Stimulated activated naive B cell treated with anti-CD40 and anti-IgM and Interleukin-4, amounts not matched to agents 10 μg/mL and 1 μg/mL and 100 μg/mL, for 72 hours (primary cell): Measurements from ENCODE around the gene BRINP1.
A peak's percentile ranks its signal among the peaks of the same experiment; 100 is the strongest.

ENCODE experiments used
- ATAC-seq, 2 donors: fragments of 150-1000 bp; cut with Tn5 transposase; replicated peaks; 2 replicates each; pipeline ENCODE4 v1.10.0; 2021; ENCODE audit warnings: moderate library complexity in 1 of 2
- DNase-seq: peaks from one replicate; pipeline ENCODE4 v3.0.0; 2021
- H3K27ac Mint-ChIP-seq: one replicate; pipeline ENCODE4 v1.8.0; 2022; ENCODE audit warnings: mild to moderate bottlenecking, mixed read lengths
- H3K27me3 Mint-ChIP-seq, 2 donors: one replicate each; pipeline ENCODE4 v1.8.0; 2022; ENCODE audit warnings: mixed read lengths in 2 of 2
- H3K36me3 Mint-ChIP-seq, 2 donors: one replicate each; pipeline ENCODE4 v1.8.0; 2022; ENCODE audit warnings: mixed read lengths in 2 of 2, mild to moderate bottlenecking in 1 of 2
- H3K4me1 Mint-ChIP-seq, 2 donors: one replicate each; pipeline ENCODE4 v1.8.0; 2022; ENCODE audit warnings: mixed read lengths in 2 of 2, mild to moderate bottlenecking in 1 of 2
- H3K4me3 Mint-ChIP-seq, 2 donors: one replicate each; pipeline ENCODE4 v1.8.0; 2022; ENCODE audit warnings: mild to moderate bottlenecking in 2 of 2, mixed read lengths in 2 of 2, moderate library complexity in 1 of 2
- H3K9me3 Mint-ChIP-seq, 2 donors: one replicate each; pipeline ENCODE4 v1.8.0; 2022; ENCODE audit warnings: mixed read lengths in 2 of 2, mild to moderate bottlenecking in 1 of 2

Gene BRINP1

GRCh38 chr9:119313846-119314245 is 55.4 kb downstream of the BRINP1 start:
- H3K9me3 Mint-ChIP-seq: no peaks in the 10 kb centered on the region
- no peak overlapping the region for H3K4me3 Mint-ChIP-seq
- H3K27ac Mint-ChIP-seq: no peak overlapping the region
- no peaks in the 10 kb centered on the region for H3K4me1 Mint-ChIP-seq
- ATAC-seq: no peak
- no peak for DNase-seq
- no peaks in the 10 kb centered on the region for H3K36me3 Mint-ChIP-seq
- no peaks in the 10 kb centered on the region for H3K27me3 Mint-ChIP-seq

- Mint-ChIP-seq H3K4me3 (no peak overlapping the region), H3K27me3 (no peaks in the 10 kb centered on the region), H3K36me3 (no peaks in the 10 kb centered on the region), H3K27ac (no peak overlapping the region), H3K9me3 (no peaks in the 10 kb centered on the region), H3K4me1 (no peaks in the 10 kb centered on the region)
- ATAC-seq: no peak
- DNase-seq: no peak
Observed at GRCh38 chr9:119310741-119311140, 58.5 kb downstream of the BRINP1 start.

- H3K27ac Mint-ChIP-seq: no peak overlapping the region
- H3K36me3 Mint-ChIP-seq: no peaks in the 10 kb centered on the region
- H3K9me3 Mint-ChIP-seq: no peaks in the 10 kb centered on the region
- H3K4me3 Mint-ChIP-seq: no peak overlapping the region
- no peak for DNase-seq
- ATAC-seq: no peak
- H3K27me3 Mint-ChIP-seq: no peaks in the 10 kb centered on the region
- no peaks in the 10 kb centered on the region for H3K4me1 Mint-ChIP-seq
Observed at GRCh38 chr9:119307471-119307870, 61.8 kb downstream of the BRINP1 start.

- ATAC-seq (no peak), DNase-seq (no peak)
- Mint-ChIP-seq H3K4me3 (no peak overlapping the region), H3K9me3 (peaks cover 0 to 2% of the 10 kb centered on the region in 2 donors), H3K36me3 (no peaks in the 10 kb centered on the region), H3K27ac (no peak overlapping the region), H3K27me3 (no peaks in the 10 kb centered on the region), H3K4me1 (no peaks in the 10 kb centered on the region)
Observed at GRCh38 chr9:119304555-119304954, 64.7 kb downstream of the BRINP1 start.

GRCh38 chr9:119302988-119303698 is 66.1 kb downstream of the BRINP1 start:
- ATAC-seq (no peak), DNase-seq (no peak)
- Mint-ChIP-seq H3K36me3 (no peaks in the 10 kb centered on the region), H3K4me1 (peaks cover 2 to 6% of the 10 kb centered on the region in 2 donors), H3K27ac (no peak overlapping the region), H3K9me3 (peaks cover 4 to 5% of the 10 kb centered on the region in 2 donors), H3K4me3 (no peak overlapping the region), H3K27me3 (no peaks in the 10 kb centered on the region)

- H3K27ac Mint-ChIP-seq: no peak overlapping the region
- ATAC-seq: no peak
Observed at GRCh38 chr9:119298076-119298853, 71.0 kb downstream of the BRINP1 start.

GRCh38 chr9:119291554-119291953 is 77.7 kb downstream of the BRINP1 start:
- no peaks in the 10 kb centered on the region for H3K4me1 Mint-ChIP-seq
- no peaks in the 10 kb centered on the region for H3K9me3 Mint-ChIP-seq
- H3K4me3 Mint-ChIP-seq: no peak overlapping the region

More at GRCh38 chr9:119298076-119298853, 71.0 kb downstream of the BRINP1 start:
- no peak for DNase-seq
- Mint-ChIP-seq H3K4me3 (no peak overlapping the region), H3K27me3 (no peaks in the 10 kb centered on the region), H3K36me3 (no peaks in the 10 kb centered on the region), H3K9me3 (peaks cover 4 to 5% of the 10 kb centered on the region in 2 donors), H3K4me1 (peaks cover 2 to 6% of the 10 kb centered on the region in 2 donors)

GRCh38 chr9:119289740-119290433 is 79.3 kb downstream of the BRINP1 start:
- Mint-ChIP-seq H3K4me1 (no peaks in the 10 kb centered on the region), H3K27ac (no peak overlapping the region), H3K27me3 (peaks cover 15 to 17% of the 10 kb centered on the region in 2 donors), H3K9me3 (no peaks in the 10 kb centered on the region), H3K4me3 (no peak overlapping the region), H3K36me3 (no peaks in the 10 kb centered on the region)
- DNase-seq: peak; percentile 2
- ATAC-seq: peak; percentile 43 to 51

More at GRCh38 chr9:119291554-119291953, 77.7 kb downstream of the BRINP1 start:
- Mint-ChIP-seq H3K27me3 (peaks cover 4 to 6% of the 10 kb centered on the region in 2 donors), H3K36me3 (no peaks in the 10 kb centered on the region), H3K27ac (no peak overlapping the region)
- DNase-seq (no peak), ATAC-seq (no peak)

- DNase-seq (no peak), ATAC-seq (no peak)
- H3K27me3 Mint-ChIP-seq: peaks cover 26 to 36% of the 10 kb centered on the region in 2 donors
- no peak overlapping the region for H3K27ac Mint-ChIP-seq
- H3K4me1 Mint-ChIP-seq: peaks cover 0 to 6% of the 10 kb centered on the region in 2 donors
- no peaks in the 10 kb centered on the region for H3K36me3 Mint-ChIP-seq
- H3K9me3 Mint-ChIP-seq: no peaks in the 10 kb centered on the region
- H3K4me3 Mint-ChIP-seq: no peak overlapping the region
Observed at GRCh38 chr9:119284587-119285337, 84.5 kb downstream of the BRINP1 start.

GRCh38 chr9:119284118-119284517 is 85.1 kb downstream of the BRINP1 start:
- DNase-seq (no peak), ATAC-seq (no peak)
- H3K36me3 Mint-ChIP-seq: no peaks in the 10 kb centered on the region
- H3K4me3 Mint-ChIP-seq: no peak overlapping the region
- peaks cover 0 to 6% of the 10 kb centered on the region in 2 donors for H3K4me1 Mint-ChIP-seq
- peaks cover 26 to 36% of the 10 kb centered on the region in 2 donors for H3K27me3 Mint-ChIP-seq
- no peaks in the 10 kb centered on the region for H3K9me3 Mint-ChIP-seq
- H3K27ac Mint-ChIP-seq: no peak overlapping the region

GRCh38 chr9:119283078-119283794 is 86.0 kb downstream of the BRINP1 start:
- H3K9me3 Mint-ChIP-seq: no peaks in the 10 kb centered on the region
- H3K4me3 Mint-ChIP-seq: no peak overlapping the region
- no peak for ATAC-seq
- peaks cover 0 to 6% of the 10 kb centered on the region in 2 donors for H3K4me1 Mint-ChIP-seq
- peaks cover 26 to 36% of the 10 kb centered on the region in 2 donors for H3K27me3 Mint-ChIP-seq
- DNase-seq: no peak
- H3K27ac Mint-ChIP-seq: no peak overlapping the region
- no peaks in the 10 kb centered on the region for H3K36me3 Mint-ChIP-seq

GRCh38 chr9:119282476-119283077 is 86.7 kb downstream of the BRINP1 start:
- Mint-ChIP-seq H3K4me1 (peaks cover 0 to 6% of the 10 kb centered on the region in 2 donors), H3K9me3 (no peaks in the 10 kb centered on the region), H3K36me3 (no peaks in the 10 kb centered on the region), H3K27ac (no peak overlapping the region), H3K4me3 (no peak overlapping the region), H3K27me3 (peaks cover 26 to 36% of the 10 kb centered on the region in 2 donors)
- no peak for DNase-seq
- no peak for ATAC-seq
